GM10248 (cell line): ENCODE measurements around the gene CST4.
"Not testable (repeated sequence)": the region's sequence is repeated elsewhere in the genome, so short reads cannot be mapped to it uniquely, and the experiment has no call there.

Experiments used
- CTCF ChIA-PET: fragments of 300-600 bp; sonication (Branson Sonifier 250); formaldehyde crosslinking; extraction: SDS; loops from one replicate; lab custom pipeline; 2021; ENCODE audit warnings: antibody characterized with exemption; lab: Yijun Ruan, JAX
- POLR2A ChIA-PET: fragments of 350-650 bp; sonication (Branson Sonifier 250); formaldehyde crosslinking; extraction: SDS; loops from one replicate; lab custom pipeline; 2020; ENCODE audit warnings: antibody characterized with exemption; lab: Yijun Ruan, JAX
- DNase-seq: peaks from one replicate; pipeline ENCODE4 v3.0.0; 2012; ENCODE audit errors: extremely low spot score
- TF ChIP-seq, protein P1 (sequence below): IDR thresholded peaks from 2 replicates; pipeline ENCODE4 v1.5.1; 2012; ENCODE audit warnings: mild to moderate bottlenecking, low read depth; ENCODE audit errors: extremely low read depth, missing control alignments, control extremely low read depth

CST4 gene

GRCh38 chr20:23691675-23692074 is 2.8 kb upstream of the CST4 start:
- CTCF ChIA-PET: interaction anchor here (1.7 kb wide), 1 partner anchor 11 kb away, joined by 6 read pairs; no protein-coding TSS in a partner anchor
- POLR2A ChIA-PET: no interaction called here
- TF ChIP-seq, protein P1, sequence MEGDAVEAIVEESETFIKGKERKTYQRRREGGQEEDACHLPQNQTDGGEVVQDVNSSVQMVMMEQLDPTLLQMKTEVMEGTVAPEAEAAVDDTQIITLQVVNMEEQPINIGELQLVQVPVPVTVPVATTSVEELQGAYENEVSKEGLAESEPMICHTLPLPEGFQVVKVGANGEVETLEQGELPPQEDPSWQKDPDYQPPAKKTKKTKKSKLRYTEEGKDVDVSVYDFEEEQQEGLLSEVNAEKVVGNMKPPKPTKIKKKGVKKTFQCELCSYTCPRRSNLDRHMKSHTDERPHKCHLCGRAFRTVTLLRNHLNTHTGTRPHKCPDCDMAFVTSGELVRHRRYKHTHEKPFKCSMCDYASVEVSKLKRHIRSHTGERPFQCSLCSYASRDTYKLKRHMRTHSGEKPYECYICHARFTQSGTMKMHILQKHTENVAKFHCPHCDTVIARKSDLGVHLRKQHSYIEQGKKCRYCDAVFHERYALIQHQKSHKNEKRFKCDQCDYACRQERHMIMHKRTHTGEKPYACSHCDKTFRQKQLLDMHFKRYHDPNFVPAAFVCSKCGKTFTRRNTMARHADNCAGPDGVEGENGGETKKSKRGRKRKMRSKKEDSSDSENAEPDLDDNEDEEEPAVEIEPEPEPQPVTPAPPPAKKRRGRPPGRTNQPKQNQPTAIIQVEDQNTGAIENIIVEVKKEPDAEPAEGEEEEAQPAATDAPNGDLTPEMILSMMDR: no peak
- no peak for DNase-seq

DNA sequence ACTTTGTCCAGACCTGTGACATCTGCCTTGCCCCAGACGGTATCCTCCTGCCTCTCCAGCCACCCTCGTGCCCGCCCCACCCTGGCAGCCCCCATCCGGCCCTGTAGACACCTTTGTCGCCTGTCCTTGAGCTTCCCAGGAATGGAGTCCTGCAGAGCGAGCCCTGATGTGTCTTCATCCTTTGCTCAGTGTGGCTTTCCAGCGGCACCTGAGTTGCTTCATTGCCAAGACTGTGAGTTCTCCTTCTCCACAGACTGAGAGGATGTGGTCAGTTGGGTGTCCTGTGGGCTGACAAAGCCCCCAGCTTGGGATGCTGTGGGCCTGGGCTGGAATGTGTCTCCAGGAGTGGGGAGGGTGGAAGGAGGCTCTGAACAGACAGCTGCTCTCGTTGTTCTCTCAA is 1.7 kb upstream of the CST4 start:
- ChIA-PET POLR2A (no interaction called here), CTCF (no interaction called here)
- DNase-seq: no peak
- TF ChIP-seq, protein P1: no peak

GRCh38 chr20:23689399-23689690 is 507 bp upstream of the CST4 start:
- ChIA-PET POLR2A (no interaction called here), CTCF (no interaction called here)
- TF ChIP-seq, protein P1: no peak
- DNase-seq: no peak

DNA sequence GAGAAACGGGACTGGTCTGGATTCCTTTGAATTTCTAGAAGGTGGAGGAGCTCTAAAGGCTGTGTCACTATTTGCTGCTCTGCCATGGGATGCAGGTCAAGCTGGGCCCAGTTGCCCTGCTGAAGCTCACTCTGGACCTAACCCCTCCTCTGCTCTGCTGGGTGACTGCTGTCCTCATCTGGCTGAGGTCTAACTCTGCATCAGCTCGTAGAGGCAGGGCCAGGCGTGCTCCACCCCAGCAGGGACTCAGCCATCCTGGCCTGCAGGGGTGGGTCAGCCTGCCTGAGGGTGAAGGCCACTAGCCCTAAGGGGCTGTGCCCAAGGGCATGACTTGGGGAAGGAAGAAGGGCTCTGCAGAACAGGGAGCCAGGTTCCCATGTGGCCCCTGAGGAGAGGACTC is 852 bp downstream of the CST4 start:
- CTCF ChIA-PET: no interaction called here

DNA sequence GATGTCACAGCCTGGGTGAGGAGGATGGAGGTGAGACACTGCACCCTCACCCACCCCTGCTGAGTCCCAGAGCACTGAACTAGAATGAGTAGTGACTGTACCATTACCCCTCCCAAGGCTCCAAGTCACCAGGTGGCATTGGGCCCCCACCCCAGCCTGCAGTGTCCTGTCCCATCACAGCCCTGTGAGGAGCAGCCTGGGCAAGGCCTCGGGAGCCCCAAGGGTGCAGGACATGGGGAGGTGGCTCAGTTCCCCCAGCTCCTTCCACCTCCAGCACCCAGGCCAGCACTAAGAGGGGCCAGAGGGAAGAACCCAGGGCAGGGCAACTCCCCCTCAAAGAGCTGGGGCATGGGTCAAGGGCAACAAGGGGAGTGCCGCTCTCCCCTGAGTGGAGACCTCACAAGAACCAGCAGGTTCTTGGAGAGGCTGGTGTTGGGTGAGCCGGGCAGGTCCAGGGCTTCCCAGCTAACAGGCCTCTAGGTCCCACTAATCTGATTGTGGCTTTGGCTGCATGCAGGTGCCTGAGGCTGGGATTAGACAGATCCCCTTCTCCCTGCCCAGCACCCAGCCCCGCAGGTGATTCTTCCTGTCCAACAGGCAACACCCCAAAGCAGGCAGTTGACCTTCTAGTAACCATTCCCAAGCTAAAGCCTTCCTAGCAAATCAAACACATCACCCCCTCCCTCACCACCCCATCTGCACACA is 2.6 kb downstream of the CST4 start:
- POLR2A ChIA-PET: no interaction called here
- TF ChIP-seq, protein P1: no peak
- DNase-seq: no peak
- CTCF ChIA-PET: no interaction called here

More for the DNA sequence above, 852 bp downstream of the CST4 start:
- TF ChIP-seq, protein P1: no peak
- DNase-seq: no peak
- POLR2A ChIA-PET: no interaction called here

DNA sequence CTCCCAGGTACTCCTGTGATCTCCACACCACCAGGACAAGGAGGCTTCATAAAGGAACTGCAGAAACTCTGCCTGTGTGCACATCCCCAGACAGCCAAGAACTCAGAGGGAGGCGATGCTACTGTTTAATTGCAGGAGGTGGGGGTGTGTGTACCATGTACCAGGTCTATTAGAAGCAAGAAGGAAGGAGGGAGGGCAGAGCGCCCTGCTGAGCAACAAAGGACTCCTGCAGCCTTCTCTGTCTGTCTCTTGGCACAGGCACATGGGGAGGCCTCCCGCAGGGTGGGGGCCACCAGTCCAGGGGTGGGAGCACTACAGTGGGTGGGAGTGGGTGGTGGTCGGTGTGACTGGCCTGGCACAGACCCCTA is 3.3 kb downstream of the CST4 start:
- DNase-seq, POLR2A ChIA-PET, CTCF ChIA-PET: not testable (repeated sequence)

DNA sequence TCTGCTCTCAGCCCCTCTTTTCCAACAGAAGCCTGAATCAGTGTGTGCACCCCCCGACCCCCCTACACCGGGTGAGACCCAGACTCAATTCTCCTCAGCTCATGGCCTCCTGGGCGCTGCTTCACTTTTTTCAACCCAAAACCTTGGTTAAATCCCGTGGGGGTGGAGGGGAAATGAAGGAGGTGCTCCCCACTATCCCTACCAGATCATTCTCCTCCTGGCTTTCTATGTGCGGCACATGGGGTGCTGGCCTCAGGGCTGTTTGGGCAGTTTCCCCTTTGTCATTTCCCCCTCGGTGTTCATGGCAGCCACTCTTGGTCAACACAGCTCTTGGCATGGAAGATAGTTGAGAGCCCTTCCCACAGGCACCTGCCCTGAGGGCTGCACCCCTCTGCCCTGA is 4.6 kb downstream of the CST4 start:
- TF ChIP-seq, protein P1: no peak
- ChIA-PET POLR2A (no interaction called here), CTCF (no interaction called here)

More for the DNA sequence above, 4.6 kb downstream of the CST4 start:
- DNase-seq: no peak
